Fibroblast of lung (primary cell): ENCODE results near the gene CPEB4. TPM values are rescaled to one million over a fixed set of nuclear protein-coding genes. Genes with fewer than 3 reads are reported as not detected.

Experiments used
- DNase-seq, 2 donors: peaks; one replicate each; pipeline versions ENCODE4 v3.0.0 to v3.0.0-alpha.2; 2010; ENCODE audit warnings: low read depth in 2 of 2
- H2AFZ ChIP-seq: 2 replicates; pipeline ENCODE4 v1.5.1; 2012; ENCODE audit warnings: low read length, control low read depth, inconsistent platforms
- H3K27ac ChIP-seq: 2 replicates; pipeline ENCODE4 v1.5.1; 2011; ENCODE audit warnings: low read length, control low read depth; ENCODE audit not compliant: insufficient read depth
- H3K27me3 ChIP-seq: 2 replicates; pipeline ENCODE4 v1.5.1; 2011; ENCODE audit warnings: mild to moderate bottlenecking, low read length; ENCODE audit not compliant: control insufficient read depth, insufficient read depth
- H3K36me3 ChIP-seq: 2 replicates; pipeline ENCODE4 v1.5.1; 2011; ENCODE audit warnings: low read length; ENCODE audit not compliant: control insufficient read depth, insufficient read depth
- H3K4me1 ChIP-seq: 2 replicates; pipeline ENCODE4 v1.5.1; 2011; ENCODE audit warnings: low read length; ENCODE audit not compliant: control insufficient read depth, insufficient read depth; ENCODE audit errors: extremely low read depth
- H3K4me2 ChIP-seq: 2 replicates; pipeline ENCODE4 v1.5.1; 2011; ENCODE audit warnings: low read length, control low read depth; ENCODE audit not compliant: insufficient read depth; ENCODE audit errors: extremely low read depth
- H3K4me3 ChIP-seq, 4 experiments: fragments of 200-600 bp in 1 of 4; sonication (generic) in 1 of 4; replicated peaks in 1 of 4; 2 replicates each; pipeline ENCODE4 v1.5.1; 2011 to 2016; ENCODE audit warnings: low read length in 4 of 4, low read depth in 3 of 4, mild to moderate bottlenecking in 3 of 4, control low read depth in 2 of 4, inconsistent platforms in 1 of 4, mixed read lengths in 1 of 4; ENCODE audit not compliant: insufficient read depth in 1 of 4; ENCODE audit errors: control extremely low read depth in 1 of 4
- H3K79me2 ChIP-seq: 2 replicates; pipeline ENCODE4 v1.5.1; 2012; ENCODE audit warnings: mild to moderate bottlenecking, low read length, inconsistent platforms; ENCODE audit not compliant: control insufficient read depth, insufficient read depth
- H3K9ac ChIP-seq: 2 replicates; pipeline ENCODE4 v1.5.1; 2011; ENCODE audit warnings: mild to moderate bottlenecking, low read length, control low read depth; ENCODE audit not compliant: insufficient read depth
- H3K9me3 ChIP-seq: 2 replicates; pipeline ENCODE4 v1.5.1; 2012; ENCODE audit warnings: low read depth, low read length; ENCODE audit not compliant: control insufficient read depth, insufficient read depth
- H4K20me1 ChIP-seq: 2 replicates; pipeline ENCODE4 v1.5.1; 2011; ENCODE audit warnings: low read length; ENCODE audit not compliant: control insufficient read depth, insufficient read depth; ENCODE audit errors: extremely low read depth
- EZH2 ChIP-seq: IDR thresholded peaks from 2 replicates; pipeline ENCODE4 v1.5.1; 2012; ENCODE audit warnings: low read length, control low read depth, mild to moderate bottlenecking; ENCODE audit errors: missing control alignments
- polyA plus RNA-seq, 2 donors: library from polyadenylated mRNA; depleted of rRNA in 1 of 2; stranded (reverse) in 1 of 2; unstranded in 1 of 2; fragments of >200 nt; gene quantifications; 2 replicates each; pipeline ENCODE4 v1.2.1, GENCODE V29; 2011 to 2012; ENCODE audit warnings: missing spikeins in 1 of 2
- total RNA-seq: library from RNA; depleted of rRNA; stranded (reverse); fragments of >200 nt; gene quantifications from 2 replicates; pipeline ENCODE4 v1.2.1, GENCODE V29; 2014
- TF ChIP-seq, protein P1 (sequence below), 2 donors: IDR thresholded peaks in 1 of 2; conservative IDR thresholded peaks in 1 of 2; 1 replicate in 1 of 2; 2 replicates in 1 of 2; pipeline ENCODE4 v1.5.1; 2011 to 2012; ENCODE audit warnings: low read length in 2 of 2, control low read depth in 1 of 2, inconsistent platforms in 1 of 2, low read depth in 1 of 2, mild to moderate bottlenecking in 1 of 2

CPEB4 gene
- total and polyA plus RNA-seq, 2 donors (not counting 1 experiment from before 2014, with no cell fraction given) = 19.9 to 23.6 TPM

DNA sequence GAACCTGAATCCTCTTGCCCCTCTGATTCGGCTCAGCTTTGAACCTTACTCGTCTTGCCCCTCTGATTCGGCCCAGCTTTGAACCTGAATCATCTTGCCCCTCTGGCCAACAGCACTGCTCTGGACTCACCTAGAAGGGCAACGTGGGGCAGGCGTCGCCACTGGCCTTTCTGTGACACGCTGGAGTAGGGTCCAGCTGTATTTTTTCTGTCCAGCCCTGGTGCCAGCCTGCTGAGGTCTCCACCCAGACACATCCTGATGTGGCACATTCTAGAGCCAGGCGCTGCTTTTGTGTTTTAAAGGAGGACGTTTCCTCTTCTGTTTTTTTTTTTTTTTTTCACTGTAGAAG lies 15.2 kb upstream of the CPEB4 start:
- DNase-seq = no peak
- Histone ChIP-seq H3K4me3 (no peak overlapping the region), H4K20me1 (no peaks in the 10 kb centered on the region), H3K4me1 (no peaks in the 10 kb centered on the region), H3K9me3 (no peaks in the 10 kb centered on the region), H3K4me2 (no peak overlapping the region), H2AFZ (no peak overlapping the region), H3K27me3 (no peaks in the 10 kb centered on the region), H3K27ac (no peak overlapping the region), H3K36me3 (no peaks in the 10 kb centered on the region), H3K79me2 (no peaks in the 10 kb centered on the region), H3K9ac (no peak overlapping the region)
- TF ChIP-seq, protein P1, sequence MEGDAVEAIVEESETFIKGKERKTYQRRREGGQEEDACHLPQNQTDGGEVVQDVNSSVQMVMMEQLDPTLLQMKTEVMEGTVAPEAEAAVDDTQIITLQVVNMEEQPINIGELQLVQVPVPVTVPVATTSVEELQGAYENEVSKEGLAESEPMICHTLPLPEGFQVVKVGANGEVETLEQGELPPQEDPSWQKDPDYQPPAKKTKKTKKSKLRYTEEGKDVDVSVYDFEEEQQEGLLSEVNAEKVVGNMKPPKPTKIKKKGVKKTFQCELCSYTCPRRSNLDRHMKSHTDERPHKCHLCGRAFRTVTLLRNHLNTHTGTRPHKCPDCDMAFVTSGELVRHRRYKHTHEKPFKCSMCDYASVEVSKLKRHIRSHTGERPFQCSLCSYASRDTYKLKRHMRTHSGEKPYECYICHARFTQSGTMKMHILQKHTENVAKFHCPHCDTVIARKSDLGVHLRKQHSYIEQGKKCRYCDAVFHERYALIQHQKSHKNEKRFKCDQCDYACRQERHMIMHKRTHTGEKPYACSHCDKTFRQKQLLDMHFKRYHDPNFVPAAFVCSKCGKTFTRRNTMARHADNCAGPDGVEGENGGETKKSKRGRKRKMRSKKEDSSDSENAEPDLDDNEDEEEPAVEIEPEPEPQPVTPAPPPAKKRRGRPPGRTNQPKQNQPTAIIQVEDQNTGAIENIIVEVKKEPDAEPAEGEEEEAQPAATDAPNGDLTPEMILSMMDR (conservative IDR thresholded peaks at IDR 0.05 in 1 of 2, IDR thresholded peaks at IDR 0.05 in 1 of 2; ENCODE audit: low read depth in 1 of 2, low read length in 2 of 2) = no peak
- TF ChIP-seq EZH2 = no peak

DNA sequence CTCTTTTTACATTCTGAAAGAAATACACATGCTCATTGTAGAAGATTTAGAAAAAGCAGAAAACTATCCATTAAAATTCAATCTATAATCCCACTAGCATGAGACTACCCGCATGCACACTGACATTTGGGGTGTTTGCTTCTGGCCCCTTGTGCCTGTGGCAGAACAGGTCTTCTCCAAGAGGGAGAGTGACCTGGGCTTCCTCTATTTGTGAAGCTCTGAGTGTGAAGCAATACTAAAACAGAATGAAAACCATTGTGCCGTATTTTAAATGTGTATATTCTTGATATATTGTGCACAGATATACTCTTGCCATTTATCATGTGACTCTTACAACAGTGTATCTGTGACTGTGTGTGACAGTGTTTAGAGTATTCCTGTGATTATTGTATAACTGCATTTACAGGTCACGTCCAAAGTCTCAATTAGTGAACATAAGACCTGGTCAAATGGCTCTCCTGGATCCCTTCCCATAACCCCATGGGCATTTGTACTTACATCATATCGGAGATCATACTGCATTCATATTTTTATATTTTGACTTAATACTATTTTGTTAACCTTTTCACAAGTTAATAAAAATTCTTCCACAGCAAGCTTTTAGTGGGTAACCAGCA lies 14.7 kb upstream of the CPEB4 start:
- no peaks in the 10 kb centered on the region for H3K27me3 ChIP-seq
- H2AFZ ChIP-seq = no peak overlapping the region
- H4K20me1 ChIP-seq = no peaks in the 10 kb centered on the region
- H3K27ac ChIP-seq = no peak overlapping the region
- no peak for DNase-seq
- no peaks in the 10 kb centered on the region for H3K79me2 ChIP-seq
- H3K9me3 ChIP-seq = no peaks in the 10 kb centered on the region
- no peaks in the 10 kb centered on the region for H3K36me3 ChIP-seq
- no peak overlapping the region for H3K4me2 ChIP-seq
- no peak overlapping the region for H3K9ac ChIP-seq
- no peaks in the 10 kb centered on the region for H3K4me1 ChIP-seq
- no peak overlapping the region for H3K4me3 ChIP-seq
- TF ChIP-seq, protein P1 (conservative IDR thresholded peaks at IDR 0.05 in 1 of 2, IDR thresholded peaks at IDR 0.05 in 1 of 2; ENCODE audit: low read depth in 1 of 2, low read length in 2 of 2) = no peak
- TF ChIP-seq EZH2 = no peak

DNA sequence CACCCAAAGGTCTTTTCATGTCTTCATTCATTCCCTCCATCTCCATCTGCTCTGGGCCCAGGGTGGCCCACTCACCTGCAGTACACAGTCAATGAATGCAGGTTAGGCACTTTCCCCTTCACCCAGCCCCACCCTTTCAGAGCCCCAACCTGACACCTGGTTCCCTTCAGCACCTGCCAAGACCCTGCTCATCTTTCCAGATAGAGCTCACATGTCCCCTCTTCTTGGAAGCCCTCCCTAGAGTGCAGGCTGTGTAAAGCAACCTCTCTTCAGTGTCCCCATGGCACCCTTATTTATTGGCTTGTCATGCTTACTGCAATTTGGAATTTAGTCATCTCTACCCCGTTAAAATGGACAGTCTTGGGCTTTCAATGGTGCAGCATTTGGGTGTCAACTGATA lies 13.0 kb upstream of the CPEB4 start:
- Histone ChIP-seq H3K9ac (no peak overlapping the region), H3K4me3 (no peak overlapping the region), H2AFZ (no peak overlapping the region), H3K27me3 (no peaks in the 10 kb centered on the region), H3K36me3 (no peaks in the 10 kb centered on the region), H4K20me1 (no peaks in the 10 kb centered on the region), H3K4me2 (no peak overlapping the region), H3K9me3 (no peaks in the 10 kb centered on the region), H3K79me2 (no peaks in the 10 kb centered on the region), H3K4me1 (no peaks in the 10 kb centered on the region), H3K27ac (no peak overlapping the region)
- no peak for DNase-seq
- TF ChIP-seq, protein P1 (conservative IDR thresholded peaks at IDR 0.05 in 1 of 2, IDR thresholded peaks at IDR 0.05 in 1 of 2; ENCODE audit: low read depth in 1 of 2, low read length in 2 of 2) = no peak
- TF ChIP-seq EZH2 = no peak
